ENCODE measurements around the gene CDR2. TPM values are rescaled to one million over a fixed set of nuclear protein-coding genes. Genes with fewer than 3 reads are reported as not detected.

CDR2 gene
- total and polyA plus RNA-seq, 5 experiments from 2014 or later = 46.8 to 91.0 (median 68.7) TPM

DNA sequence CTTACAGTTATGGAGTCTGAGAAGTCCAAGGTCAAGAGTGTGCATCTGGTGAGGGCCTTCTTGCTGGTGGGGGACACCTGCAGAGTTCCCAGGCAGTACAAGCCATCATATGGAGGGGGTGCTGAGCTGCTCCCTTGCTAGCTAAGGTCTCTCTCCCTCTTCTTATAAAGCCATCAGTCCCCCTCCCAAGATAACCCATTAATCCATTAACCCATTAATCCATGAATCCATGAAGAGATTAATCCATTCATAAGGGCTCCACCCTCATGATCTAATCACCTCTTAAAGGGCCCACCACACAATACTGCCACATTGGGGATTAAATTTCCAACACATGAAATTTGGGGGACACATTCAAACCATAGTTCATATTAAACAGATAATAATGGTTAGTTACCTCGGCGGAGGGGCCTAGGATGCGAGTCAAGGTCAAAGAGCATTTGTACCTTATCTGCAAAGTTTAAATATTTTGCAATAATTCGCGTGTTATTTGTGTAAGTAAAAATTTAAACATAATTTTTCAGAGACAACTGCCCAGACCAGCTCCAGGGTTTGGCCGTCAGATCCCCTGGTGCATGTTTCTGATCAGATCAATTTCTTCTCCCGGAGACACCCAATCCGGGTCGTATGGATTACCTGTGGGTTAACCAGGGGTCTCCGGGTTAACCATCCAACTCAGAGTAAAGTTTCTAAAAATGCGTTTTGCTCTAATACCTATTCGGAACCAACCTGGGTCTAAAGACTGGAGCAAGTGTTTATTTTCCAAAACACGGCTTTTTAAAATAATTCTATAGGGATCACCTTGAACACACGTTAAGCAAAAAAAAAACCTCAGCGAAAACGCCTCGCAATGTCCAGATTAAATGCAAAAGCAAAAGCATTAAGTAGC is 78.0 kb downstream of the CDR2 start:
- Mint-ChIP-seq H3K27me3 (peaks cover 0 to 4% (median 0%) of the 10 kb centered on the region in 5 donors), H3K9me3 (peaks cover 0 to 7% (median 0%) of the 10 kb centered on the region in 9 donors), H3K27ac (peak overlapping the region; percentile 94 to 100 (median 100)), H3K4me1 (peaks cover 29 to 51% (median 41%) of the 10 kb centered on the region in 4 donors), H3K36me3 (peaks cover 0 to 24% (median 2%) of the 10 kb centered on the region in 3 donors), H3K4me3 (peak overlapping the region; percentile 86 to 99 (median 96))
- DNase-seq (no peak), ATAC-seq (peak in 1 of 2 donors; percentile 0)
- POLR2A ChIA-PET = interaction anchor here (0.6 to 6.0 kb wide), 11 partner anchors 56 to 303 kb away, joined by 3 to 147 read pairs (median 7); partner anchors contain the start of genes EEF2K, MOSMO and PDZD9

Other genes with a start within 250 kb of the CDR2 start
- gene SDR42E2, start 212.1 kb downstream of the CDR2 start, total RNA-seq = under 1 TPM; 0.55 to 0.70 TPM
- gene SDR42E2, start 212.1 kb downstream of the CDR2 start, polyA plus RNA-seq = under 1 TPM; 0.23 to 0.45 (median 0.29) TPM
- gene EEF2K, start 168.3 kb downstream of the CDR2 start, total RNA-seq = 10 to 100 TPM; 24.3 to 25.3 TPM
- gene EEF2K, start 168.3 kb downstream of the CDR2 start, polyA plus RNA-seq = 1 to 10 TPM; 2.0 to 3.2 (median 3.1) TPM
- gene POLR3E, start 77.2 kb downstream of the CDR2 start, total RNA-seq = 100 to 1,000 TPM; 107 to 110 TPM
- 10 to 100 TPM; 11.1 to 13.9 (median 11.5) TPM for gene POLR3E, start 77.2 kb downstream of the CDR2 start, polyA plus RNA-seq
- 100 to 1,000 TPM; 441 to 462 TPM for gene NPIPB5, start 136.3 kb upstream of the CDR2 start, total RNA-seq
- gene NPIPB5, start 136.3 kb upstream of the CDR2 start, polyA plus RNA-seq = 10 to 100 TPM in 1 of 3 donors, 1 to 10 TPM in 2; 3.7 to 13.3 (median 7.6) TPM